Dermis blood vessel endothelial cell (primary cell): ENCODE measurements around the gene LY6G6C. TPM values are rescaled to one million over a fixed set of nuclear protein-coding genes. Genes with fewer than 3 reads are reported as not detected.

Experiments used
- DNase-seq: peaks from one replicate; pipeline ENCODE4 v3.0.0; 2010
- total RNA-seq: library from RNA; depleted of rRNA; stranded (reverse); fragments of >200 nt; gene quantifications from 2 replicates; pipeline ENCODE4 v1.2.3, GENCODE V29; 2014

LY6G6C gene
- total RNA-seq, 1 donor from 2014 or later = not detected

DNA sequence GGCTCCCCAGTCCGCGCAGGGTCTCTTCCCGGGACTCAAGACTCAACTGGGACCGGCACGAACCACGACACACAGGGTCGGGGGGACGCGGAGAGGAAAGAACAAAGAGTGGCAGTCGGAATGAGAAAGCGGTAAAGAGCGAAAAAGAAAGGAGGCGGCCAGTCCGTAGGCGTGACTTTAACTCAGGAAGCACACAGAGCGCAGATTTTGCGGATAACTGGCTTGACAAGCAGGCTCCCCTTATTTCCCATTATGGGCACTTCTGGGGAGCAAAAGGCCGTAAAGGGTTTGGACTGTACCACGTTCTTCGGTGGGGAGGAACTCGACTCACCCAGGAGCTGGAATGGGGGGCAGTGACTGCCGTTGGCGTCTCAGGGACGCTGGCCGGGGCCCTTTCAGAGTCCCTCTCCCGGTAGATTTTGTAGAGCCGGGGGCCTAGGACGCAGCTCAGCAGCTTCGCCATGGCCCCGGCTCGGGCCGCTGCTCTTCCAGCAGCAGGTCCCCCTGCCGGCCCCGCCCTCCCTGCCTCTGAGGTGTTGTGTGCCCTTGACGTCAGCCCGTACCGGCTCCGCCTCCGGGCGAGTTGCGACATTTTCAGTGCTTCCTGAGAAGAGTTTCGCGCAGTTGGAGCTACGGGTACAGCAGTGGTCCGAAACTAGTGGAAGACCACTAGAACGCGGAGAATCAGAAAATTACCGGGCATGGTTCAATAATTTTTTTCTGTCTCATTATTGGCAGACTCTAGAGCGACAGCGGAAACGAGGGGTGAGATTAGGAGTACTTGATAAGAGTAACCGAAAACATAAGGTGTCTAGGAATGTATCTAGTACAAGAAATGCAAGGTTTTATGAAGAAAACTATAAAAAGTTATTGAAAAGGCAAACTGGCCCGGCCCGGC lies 18.5 kb downstream of the LY6G6C start, which contains the start of gene ABHD16A:
TSS of gene ABHD16A (minus strand) at position 506 of the 898 bp plus-strand sequence. CDS start at position 463, 43 bp downstream.
- DNase-seq = peak; percentile 99

GRCh38 chr6:31702405-31702818 lies 19.1 kb downstream of the LY6G6C start:
- peak; percentile 50 for DNase-seq

DNA sequence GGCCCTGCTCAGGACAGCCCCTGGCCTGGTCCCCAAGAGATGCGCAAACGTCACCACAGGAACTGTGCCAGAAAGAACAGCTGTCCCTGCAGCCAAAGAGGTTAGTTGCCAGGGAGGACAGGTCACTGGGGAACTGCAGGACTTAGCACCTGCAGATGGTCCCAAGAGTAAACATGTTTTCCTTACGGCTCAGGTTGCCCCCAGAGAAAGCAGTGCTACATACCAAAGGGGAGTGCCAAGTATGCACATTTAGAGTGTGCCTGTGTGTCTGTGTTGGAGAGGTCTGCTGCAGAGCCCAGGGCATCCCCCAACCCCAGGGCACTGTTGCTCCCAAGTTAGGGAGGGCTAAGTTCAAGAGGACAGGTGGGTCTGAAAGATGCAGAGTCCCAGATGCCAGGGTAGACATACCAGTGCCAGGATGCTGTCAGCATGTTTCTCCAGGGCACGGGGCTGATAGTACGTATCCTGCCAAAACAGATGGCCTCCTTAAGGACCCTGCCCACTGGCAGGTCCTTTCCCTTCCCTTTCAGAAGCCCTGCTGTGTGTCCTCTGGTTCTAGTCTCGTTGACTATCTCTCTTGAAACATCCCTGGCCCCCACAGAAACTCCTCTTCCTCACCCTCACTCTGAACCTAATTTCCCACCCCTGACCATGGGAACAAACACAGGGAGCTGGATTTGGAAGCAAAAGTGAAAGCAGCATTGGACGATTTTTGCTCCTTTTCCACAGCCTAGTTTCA lies 19.7 kb downstream of the LY6G6C start:
- peak; percentile 37 for DNase-seq

GRCh38 chr6:31700740-31701401 lies 20.7 kb downstream of the LY6G6C start:
- no peak for DNase-seq

GRCh38 chr6:31697555-31697954 lies 24.0 kb downstream of the LY6G6C start:
- DNase-seq = no peak

DNA sequence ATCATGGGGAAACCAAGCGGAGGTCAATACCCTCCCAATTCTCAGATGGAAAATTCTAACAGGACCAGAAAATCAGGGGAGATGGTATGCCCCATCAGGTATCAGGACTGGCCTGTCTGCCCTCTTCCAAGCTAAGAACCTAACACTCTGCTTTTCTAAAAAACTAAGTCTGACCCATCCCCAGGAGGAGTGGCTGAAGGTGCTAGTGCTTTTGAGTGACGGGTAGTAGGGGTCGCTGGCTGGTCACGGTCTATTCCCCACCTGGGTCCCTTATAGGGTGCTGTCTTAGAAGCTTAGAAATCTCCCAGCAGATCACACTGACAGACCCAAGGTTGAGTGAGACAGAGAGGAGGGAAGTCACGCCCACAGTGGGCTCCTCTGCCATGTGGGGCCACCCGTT lies 28.0 kb downstream of the LY6G6C start:
- no peak for DNase-seq

- DNase-seq = no peak
Measured at GRCh38 chr6:31692886-31693285, 28.7 kb downstream of the LY6G6C start.

DNA sequence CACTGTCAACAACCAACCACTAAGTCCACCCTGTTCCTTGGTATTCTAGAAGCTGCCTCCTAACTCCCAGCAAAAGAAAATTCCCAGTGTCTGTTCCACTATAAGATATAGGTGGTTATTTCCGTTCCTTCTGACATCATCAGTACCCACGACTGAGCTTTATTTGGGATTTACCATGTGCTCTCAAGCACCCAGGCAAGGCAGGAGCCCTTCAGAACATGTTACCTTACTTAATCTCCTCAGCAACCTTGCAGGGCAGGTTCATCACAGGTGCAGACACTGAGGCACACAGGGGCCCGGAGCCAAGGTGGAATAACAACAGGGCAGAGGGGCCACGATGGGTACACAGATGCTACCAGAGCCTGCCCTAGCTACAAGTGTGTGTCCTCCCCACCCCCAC lies 29.2 kb downstream of the LY6G6C start:
- DNase-seq = no peak

DNA sequence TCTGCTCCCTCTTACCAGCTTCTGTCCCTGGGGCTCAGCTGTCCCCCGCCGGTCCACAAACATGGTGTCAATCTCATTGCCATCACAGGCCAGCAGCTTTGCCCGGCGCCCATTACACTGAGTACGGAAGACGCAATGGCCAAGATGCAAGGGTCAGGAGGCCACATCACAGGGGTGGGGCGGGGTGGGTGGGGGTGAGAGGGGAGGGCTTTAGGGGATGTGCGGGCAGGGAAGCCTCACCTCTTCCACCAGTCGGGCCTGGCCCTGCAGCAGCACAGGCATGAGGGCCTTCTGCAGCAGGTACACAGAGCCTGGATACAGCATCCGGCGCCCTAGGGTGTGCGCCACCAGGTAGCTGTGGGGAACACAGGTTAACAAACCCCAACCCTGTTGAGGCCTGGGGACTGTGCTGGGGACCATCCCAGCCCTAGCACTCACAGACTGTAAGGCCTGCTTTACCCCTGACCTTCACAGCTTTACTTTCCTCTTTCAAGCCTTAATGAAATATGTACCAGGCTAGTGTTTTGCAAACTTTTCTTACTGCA lies 29.9 kb downstream of the LY6G6C start:
- no peak for DNase-seq

DNA sequence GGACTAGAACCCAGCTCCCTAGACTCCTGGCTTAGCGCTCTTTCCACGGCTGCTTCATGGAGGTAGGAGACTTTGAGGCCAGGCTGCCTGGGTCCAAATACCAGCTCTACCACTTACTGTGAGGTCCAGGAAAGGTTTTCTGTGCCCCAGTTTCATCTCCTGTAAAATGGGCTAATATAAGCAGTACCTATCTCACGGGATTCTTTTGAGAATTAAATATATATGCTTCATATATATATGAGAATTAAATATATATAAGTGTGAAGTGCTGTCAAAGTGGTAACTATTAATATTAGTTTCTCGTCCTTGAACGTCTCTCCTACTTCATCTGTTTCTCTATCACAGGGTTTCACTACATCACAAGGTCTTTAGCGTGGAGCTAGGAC lies 30.5 kb downstream of the LY6G6C start:
- DNase-seq = no peak

GRCh38 chr6:31690231-31691077 lies 31.1 kb downstream of the LY6G6C start:
- DNase-seq = no peak

DNA sequence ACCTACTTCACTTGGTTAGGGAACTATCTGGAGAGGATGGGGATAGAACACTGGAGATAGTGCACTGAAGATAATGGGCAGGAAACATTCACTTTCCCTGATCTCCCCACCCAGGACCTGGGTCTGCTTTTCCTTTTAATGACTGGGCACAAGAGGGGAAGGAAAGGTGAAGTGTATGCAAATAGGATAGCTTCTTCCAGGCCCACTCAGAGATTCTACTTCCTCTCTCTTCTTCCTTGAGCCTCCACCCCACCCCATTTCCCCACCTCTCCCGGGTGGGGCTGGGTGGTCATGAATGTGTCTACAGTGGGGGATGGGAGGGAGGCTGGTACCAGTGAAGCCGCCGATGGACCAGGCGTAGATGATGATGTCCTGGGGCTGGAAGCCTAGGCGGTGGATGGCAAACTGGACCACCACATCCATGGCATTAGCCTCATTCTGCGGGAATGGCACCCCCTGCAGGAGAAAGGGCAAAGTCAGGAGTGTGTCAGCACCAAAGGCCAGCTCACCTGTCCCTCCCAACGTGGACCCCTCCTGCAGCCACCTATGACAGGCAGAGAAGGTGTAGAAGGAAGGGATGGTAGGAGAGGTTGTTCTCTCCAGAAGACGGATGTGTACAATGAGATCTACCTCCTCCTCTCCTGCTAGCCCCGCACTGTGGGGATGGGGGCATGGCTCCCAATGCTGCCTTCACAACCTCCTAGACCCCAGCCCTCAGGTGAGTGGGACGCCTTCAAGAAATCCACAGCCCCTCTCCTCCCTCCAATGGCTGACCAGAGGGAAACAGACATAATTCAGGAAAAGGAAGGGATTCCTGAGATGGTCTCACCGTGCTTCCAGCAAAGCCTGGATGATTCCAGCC lies 32.1 kb downstream of the LY6G6C start:
- peak; percentile 36 for DNase-seq

DNA sequence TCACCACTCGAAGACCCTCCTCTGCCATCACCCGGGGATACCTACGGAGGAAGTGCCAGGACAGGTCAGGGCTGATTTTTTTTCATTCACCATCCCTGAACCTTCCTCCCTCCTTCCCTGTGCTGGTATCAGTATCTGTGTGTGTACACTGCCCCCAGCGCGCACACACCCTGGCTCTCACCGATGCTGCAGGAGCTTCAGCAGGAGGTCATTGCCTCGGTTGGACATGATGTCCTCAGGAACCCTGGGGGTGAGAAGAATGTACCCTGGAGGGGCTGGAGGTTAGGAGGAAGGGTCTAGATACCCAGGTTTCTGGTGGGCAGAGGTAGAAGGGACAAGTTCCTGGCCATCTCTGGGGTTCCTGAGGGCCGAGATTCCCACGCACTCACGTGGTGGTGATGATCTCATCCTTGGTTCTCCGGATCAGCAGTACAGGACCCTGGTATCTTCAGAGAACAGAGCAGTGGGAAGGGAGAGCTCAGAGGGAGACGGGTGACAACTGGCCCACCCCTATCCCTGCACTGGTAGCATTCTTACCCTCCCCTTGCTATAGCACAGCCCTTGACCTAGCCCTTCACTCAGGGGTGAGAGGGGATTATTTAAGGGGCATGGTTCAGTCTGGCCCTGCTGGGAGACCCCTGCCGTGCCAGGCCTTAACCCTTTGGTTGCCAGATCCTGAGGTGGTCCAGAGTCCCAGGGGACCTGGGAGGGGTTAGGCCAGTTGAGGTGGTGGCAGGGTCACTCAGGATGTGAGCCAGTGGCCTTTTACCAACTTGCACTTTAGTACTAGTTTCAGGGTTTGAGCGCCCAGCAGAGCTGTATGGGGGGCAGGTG lies 33.5 kb downstream of the LY6G6C start:
- no peak for DNase-seq

- DNase-seq = no peak
Measured at GRCh38 chr6:31687321-31687720, 34.2 kb downstream of the LY6G6C start.

- DNase-seq = no peak
Measured at GRCh38 chr6:31686483-31686882, 35.1 kb downstream of the LY6G6C start.

GRCh38 chr6:31683591-31683990 lies 38.0 kb downstream of the LY6G6C start:
- no peak for DNase-seq

GRCh38 chr6:31681135-31681671 lies 40.3 kb downstream of the LY6G6C start:
- peak; percentile 48 for DNase-seq

DNA sequence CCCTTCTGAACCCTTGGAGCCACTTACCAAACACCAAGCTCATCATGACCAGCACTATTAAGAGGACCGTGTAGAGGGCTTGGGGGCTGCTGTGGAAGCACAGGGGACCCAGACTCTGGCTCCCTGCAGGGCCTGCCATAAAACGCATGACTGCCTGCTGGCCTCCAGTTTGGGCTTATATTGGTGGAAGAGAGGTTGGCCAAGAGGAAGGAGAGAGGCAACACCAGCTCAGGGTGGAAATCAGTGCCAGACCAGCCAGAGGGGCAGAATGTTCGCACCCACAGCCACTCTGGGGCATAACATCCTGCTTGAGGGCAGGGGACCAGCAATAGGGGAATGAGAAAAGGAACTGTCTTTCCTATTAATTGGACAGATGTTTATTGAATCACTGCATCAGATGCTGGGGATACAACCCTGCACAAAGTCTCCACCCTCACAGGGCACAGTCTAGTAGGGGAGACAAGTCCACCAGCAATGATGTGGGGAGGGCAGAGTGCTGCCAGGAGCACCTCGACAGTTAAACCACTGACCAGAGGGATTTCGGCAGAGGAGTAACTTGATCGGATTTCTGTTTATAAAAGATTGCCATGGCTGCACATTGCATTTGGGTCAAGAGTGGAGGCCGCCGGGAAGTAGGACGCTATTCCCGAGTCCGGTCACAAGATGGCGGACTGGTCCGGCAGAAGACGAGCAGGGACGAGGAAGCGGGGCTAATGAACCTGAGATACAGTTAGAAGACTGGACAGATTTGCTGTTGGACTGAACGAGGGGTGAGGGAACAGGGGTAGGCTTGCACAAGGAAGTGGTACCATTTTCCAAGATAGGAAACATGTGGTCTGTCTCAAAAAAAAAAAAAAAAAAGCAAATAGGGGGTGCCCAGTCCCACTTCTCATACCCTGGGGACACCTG lies 41.1 kb downstream of the LY6G6C start, which contains the start of gene LY6G5C:
TSS of gene LY6G5C (minus strand) at position 842 of the 909 bp plus-strand sequence. CDS start at position 148, 694 bp downstream.
- DNase-seq = peak; percentile 92
